Ovary (tissue), 9 donors: Measurements from ENCODE around the gene GLCCI1. TPM values are rescaled to one million over a fixed set of nuclear protein-coding genes. Genes with fewer than 3 reads are reported as not detected.
"Not testable (repeated sequence)": the region's sequence is repeated elsewhere in the genome, so short reads cannot be mapped to it uniquely, and the experiment has no call there.

Experiments
- DNase-seq, 5 donors: peaks; one replicate each; pipeline ENCODE4 v3.0.0-alpha.2; 2019 to 2020
- H3K27ac ChIP-seq, 2 donors: fragments of 200-600 bp; one replicate each; pipeline versions ENCODE4 v1.5.1 to v1.8.0; 2019 to 2022
- H3K27me3 ChIP-seq: fragments of 200-600 bp; one replicate; pipeline ENCODE4 v1.8.0; 2022
- H3K36me3 ChIP-seq: fragments of 200-600 bp; sonication (generic); one replicate; pipeline ENCODE4 v1.5.1; 2019
- H3K4me1 ChIP-seq: one replicate; pipeline ENCODE4 v1.8.1; 2013; ENCODE audit warnings: mild to moderate bottlenecking, moderate library complexity; ENCODE audit not compliant: insufficient read depth
- H3K4me3 ChIP-seq: fragments of 200-600 bp; sonication (generic); one replicate; pipeline ENCODE4 v1.5.1; 2017
- H3K9me3 ChIP-seq, 2 donors: fragments of 200-600 bp in 1 of 2; sonication (generic) in 1 of 2; one replicate each; pipeline versions ENCODE4 v1.5.1 to v1.8.1; 2013 to 2019; ENCODE audit warnings: mild to moderate bottlenecking in 1 of 2, moderate library complexity in 1 of 2
- CTCF ChIP-seq, 3 donors: fragments of 450-650 bp in 2 of 3; fragments of 200-600 bp in 1 of 3; IDR thresholded peaks; one replicate each; pipeline versions ENCODE4 v1.5.1 to v1.8.0; 2016 to 2022; ENCODE audit warnings: antibody characterized with exemption in 3 of 3, mild to moderate bottlenecking in 1 of 3
- EP300 ChIP-seq: sonication (generic); formaldehyde crosslinking; IDR thresholded peaks from one replicate; pipeline ENCODE4 v1.6.1; 2017; ENCODE audit warnings: antibody characterized with exemption
- POLR2A ChIP-seq: fragments of 450-650 bp; IDR thresholded peaks from one replicate; pipeline ENCODE4 v1.6.1; 2017; ENCODE audit warnings: antibody characterized with exemption, mild to moderate bottlenecking, moderate library complexity
- WGBS, 3 donors: extraction: QIAGEN DNeasy Blood & Tissue Kit in 1 of 3; methylation state at CpG; one replicate each; pipeline versions ENCODE4 v1.1.5 to v1.1.7; 2013 to 2017; 5-methylcytosine and 5-hydroxymethylcytosine counted together
- intact Hi-C, 4 donors: fragments of 100-400 bp; cut with DNase I; formaldehyde crosslinking; loops; one replicate each; pipeline versions ENCODE4 v1.11.0 to v1.15.1; 2022 to 2023
- polyA plus RNA-seq, 2 donors: library from polyadenylated mRNA; stranded (reverse); fragments of 200-250 nt in 1 of 2; fragments of 350-450 nt in 1 of 2; fragmentation: Illumina TruSeq in 1 of 2; extraction: RNeasy Lipid Tissue Mini Kit (QIAGEN cat#74804) in 1 of 2; gene quantifications; one replicate each; pipeline ENCODE4 v1.2.3, GENCODE V29; 2013 to 2014
- total RNA-seq, 7 donors: library from RNA; depleted of rRNA in 2 of 7; stranded (reverse); fragments of >200 nt in 2 of 7; fragmentation: NEBNext Ultra II Directional in 3 of 7; extraction: Animal tissue kit (Norgen Biotek cat#: 25700) in 3 of 7; gene quantifications; one replicate each; pipeline versions ENCODE4 v1.1.0 to v1.2.4, GENCODE V29; 2016 to 2023
- donor health status: DM: no; HTN: no; CAD: no; lungs with moderate emphysema.
- donor health status: DM: no; HTN: no; CAD: no.
- donor health status: Bipolar disorder and iron deficiency.
- donor health status: DM: yes; HTN: yes; CAD: no.
- donor health status: DM: no; HTN: no; CAD: no.
- donor health status: DM: yes; HTN: yes; CAD: no.

Gene GLCCI1
- total and polyA plus RNA-seq, 9 donors: 6.2 to 12.7 (median 9.9) TPM

DNA sequence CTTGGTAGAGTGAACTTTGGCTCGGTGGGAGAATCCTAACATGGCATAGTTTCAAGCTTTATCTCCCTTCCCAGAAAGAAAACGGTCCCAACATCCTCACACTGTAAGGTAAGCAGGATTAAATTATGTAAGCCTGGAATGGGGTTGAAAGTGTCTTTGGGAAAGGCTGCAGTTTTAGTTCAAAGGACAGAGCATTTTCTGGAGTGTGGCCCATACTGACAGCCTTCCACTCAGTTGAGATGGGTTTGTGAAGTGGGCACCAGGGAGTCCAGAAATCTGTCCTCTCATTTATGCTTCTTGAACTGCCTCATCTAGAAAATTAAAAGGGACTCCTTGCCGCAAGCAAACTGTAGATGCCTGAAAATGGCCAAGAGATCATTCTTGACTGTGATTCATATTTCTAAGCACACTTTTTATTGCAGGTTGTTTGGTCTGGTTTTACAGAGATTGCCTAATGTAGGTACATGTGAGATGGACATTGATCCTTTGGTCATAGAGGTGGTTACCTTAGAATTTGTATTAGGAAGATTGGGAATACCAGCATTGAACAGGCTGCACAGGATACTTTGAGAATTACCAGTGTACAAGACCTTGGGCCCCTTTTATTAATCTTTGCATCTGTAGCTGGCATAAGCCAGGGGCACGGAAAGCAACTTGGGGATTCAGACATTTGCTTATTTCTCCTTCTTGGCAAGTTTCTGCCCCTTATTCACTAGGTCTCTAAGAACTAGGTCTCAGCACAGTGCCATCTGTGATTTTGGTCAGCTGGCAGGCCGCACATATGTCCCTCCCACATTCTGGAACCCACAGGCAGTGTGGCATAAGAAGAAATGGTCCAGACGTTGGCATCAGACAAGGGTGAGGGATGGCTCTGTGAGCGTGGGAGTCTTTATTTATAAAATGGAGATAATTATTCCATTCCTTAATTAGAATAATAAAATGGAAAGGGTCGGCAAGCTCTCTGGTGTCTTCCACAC, 125.9 kb downstream of the GLCCI1 start:
- 69 to 79% (median 71%) methylated on average over 8 of the region's 8 CpGs for WGBS, 3 donors
- H3K4me3 ChIP-seq: no peak overlapping the region
- intact Hi-C loops: loop anchor here in 1 of 4 donors (5.0 kb wide), 1 partner anchor 297 kb away; no protein-coding TSS in a partner anchor
- H3K4me1 ChIP-seq: no peaks in the 10 kb centered on the region
- H3K27ac ChIP-seq: no peak overlapping the region
- no peaks in the 10 kb centered on the region for H3K27me3 ChIP-seq
- H3K36me3 ChIP-seq: no peaks in the 10 kb centered on the region
- H3K9me3 ChIP-seq: no peaks in the 10 kb centered on the region
- no peak for DNase-seq
- TF ChIP-seq EP300 (no peak), CTCF (IDR thresholded peaks at IDR 0.05) (no peak), POLR2A (no peak)

- H3K36me3 ChIP-seq, H3K27ac ChIP-seq, H3K9me3 ChIP-seq, intact Hi-C loops, H3K27me3 ChIP-seq, H3K4me3 ChIP-seq, H3K4me1 ChIP-seq, DNase-seq: not testable (repeated sequence)
- 85 to 90% (median 90%) methylated on average over 4 of the region's 4 CpGs for WGBS, 3 donors
These were observed 132.7 kb downstream of the GLCCI1 start for GRCh38 chr7:8101292-8101691.

- intact Hi-C loops: no loop called here
- no peak overlapping the region for H3K27ac ChIP-seq
- no peaks in the 10 kb centered on the region for H3K36me3 ChIP-seq
- H3K4me3 ChIP-seq: no peak overlapping the region
- no peaks in the 10 kb centered on the region for H3K9me3 ChIP-seq
- H3K27me3 ChIP-seq: no peaks in the 10 kb centered on the region
- H3K4me1 ChIP-seq: no peaks in the 10 kb centered on the region
- WGBS, 3 donors: 80 to 87% (median 84%) methylated on average over 9 of the region's 9 CpGs
- TF ChIP-seq EP300: no peak
- TF ChIP-seq CTCF (IDR thresholded peaks at IDR 0.05): no peak
- no peak for TF ChIP-seq POLR2A
- no peak for DNase-seq
These were observed 134.7 kb downstream of the GLCCI1 start for GRCh38 chr7:8103282-8103681.

DNA sequence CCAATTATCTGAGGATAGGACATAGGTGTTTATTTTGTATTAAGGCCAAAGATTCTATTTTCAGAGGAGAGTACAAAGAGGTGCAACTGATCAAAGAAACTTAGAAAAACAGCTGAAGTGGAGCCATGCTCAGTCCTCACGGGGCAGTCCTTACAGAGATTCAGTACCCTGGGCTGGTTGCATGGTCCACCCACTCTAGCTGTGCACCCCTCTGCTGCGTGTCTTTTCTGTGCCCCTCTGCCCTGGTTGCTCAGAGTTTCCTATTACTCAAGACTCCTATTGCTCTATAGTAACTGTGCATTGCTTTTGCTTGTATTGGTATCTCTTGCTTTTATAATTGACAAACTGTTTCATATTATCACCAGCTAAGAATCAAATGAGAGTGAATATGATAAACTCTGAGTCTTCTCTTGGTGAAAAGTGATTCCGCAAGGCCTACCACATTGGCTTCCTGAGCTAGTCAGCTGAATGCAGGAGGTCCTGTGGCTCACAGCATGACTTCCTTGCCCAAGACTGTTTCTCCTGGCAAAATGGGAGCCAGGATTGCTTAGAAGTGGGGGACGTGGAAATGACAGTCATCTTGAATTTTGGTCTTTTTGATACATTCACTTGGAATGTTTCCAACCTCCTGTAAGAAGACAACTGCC, 137.0 kb downstream of the GLCCI1 start:
- Histone ChIP-seq H3K36me3 (no peaks in the 10 kb centered on the region), H3K27me3 (no peaks in the 10 kb centered on the region), H3K4me3 (no peak overlapping the region), H3K9me3 (no peaks in the 10 kb centered on the region), H3K27ac (no peak overlapping the region), H3K4me1 (no peaks in the 10 kb centered on the region)
- TF ChIP-seq EP300: no peak
- TF ChIP-seq POLR2A: no peak
- TF ChIP-seq CTCF (IDR thresholded peaks at IDR 0.05): no peak
- intact Hi-C loops: no loop called here
- 46 to 74% (median 67%) methylated on average over 4 of the region's 4 CpGs for WGBS, 3 donors
- DNase-seq: no peak
